GM12878 (cell line): ENCODE results near the gene RAPGEF3. TPM values are rescaled to one million over a fixed set of nuclear protein-coding genes. Genes with fewer than 3 reads are reported as not detected.

Experiments
- ATAC-seq: fragments of 200-7000 bp; cut with Tn5 transposase; 3 replicates; pipeline ENCODE4 v1.9.1; 2020; ENCODE audit warnings: mild to moderate bottlenecking, moderate library complexity
- BruUV-seq: library from RNA; stranded (reverse); fragments of 400-500 nt; replicated peaks from 2 replicates; lab custom pipeline; 2021; lab: Mats Ljungman, UMichigan
- CTCF ChIA-PET: fragments of 300-600 bp; sonication (Branson Sonifier 250); formaldehyde crosslinking; extraction: SDS; loops from one replicate; lab custom pipeline; 2021; ENCODE audit warnings: inconsistent platforms; lab: Yijun Ruan, JAX
- POLR2A ChIA-PET: fragments of 350-600 bp; formaldehyde crosslinking; extraction: SDS; loops from one replicate; lab custom pipeline; 2021; ENCODE audit warnings: inconsistent platforms; lab: Charles Lee
- RAD21 ChIA-PET: fragments of 300-600 bp; sonication (Branson Sonifier 250); formaldehyde crosslinking; loops from one replicate; lab custom pipeline; 2023; ENCODE audit warnings: antibody characterized with exemption; ENCODE audit not compliant: unreplicated experiment; lab: Charles Lee
- SMC1A ChIA-PET: fragments of 300-600 bp; sonication (Branson Sonifier 250); formaldehyde crosslinking; loops from one replicate; lab custom pipeline; 2023; ENCODE audit not compliant: unreplicated experiment, uncharacterized antibody; lab: Charles Lee
- DNase-seq: peaks from one replicate; pipeline ENCODE4 v3.0.0-alpha.2; 2011; ENCODE audit warnings: low read depth, low spot score
- FAIRE-seq: peaks from 3 replicates; lab custom pipeline; 2011; peaks lifted over from hg19 to GRCh38; lab: Jason Lieb, UNC
- H2AFZ ChIP-seq: 2 replicates; pipeline ENCODE4 v1.6.0; 2011; ENCODE audit warnings: low read depth, low read length, control low read depth; ENCODE audit not compliant: control insufficient read depth
- H3K27ac ChIP-seq: 2 replicates; pipeline ENCODE4 v1.5.1; 2011; ENCODE audit warnings: control low read depth; ENCODE audit not compliant: control insufficient read depth, insufficient read depth
- H3K27me3 ChIP-seq, 2 experiments: replicated peaks in 1 of 2; 2 replicates each; pipeline versions ENCODE4 v1.6.0 to v1.6.1; 2011; ENCODE audit warnings: low read length in 1 of 2; ENCODE audit not compliant: control insufficient read depth in 2 of 2, insufficient read depth in 2 of 2
- H3K36me3 ChIP-seq, 2 experiments: 2 replicates each; pipeline ENCODE4 v1.5.1; 2011; ENCODE audit warnings: low read length in 1 of 2; ENCODE audit not compliant: control insufficient read depth in 2 of 2, insufficient read depth in 2 of 2
- H3K4me1 ChIP-seq: 2 replicates; pipeline ENCODE4 v1.6.1; 2011; ENCODE audit warnings: mild to moderate bottlenecking, low read length, moderate library complexity, mixed read lengths; ENCODE audit not compliant: control insufficient read depth, insufficient read depth
- H3K4me2 ChIP-seq: 2 replicates; pipeline ENCODE4 v1.6.0; 2011; ENCODE audit warnings: control low read depth; ENCODE audit not compliant: control insufficient read depth, insufficient read depth
- H3K4me3 ChIP-seq: fragments of 200-600 bp; sonication (generic); 2 replicates; pipeline ENCODE4 v1.5.1; 2016
- H3K79me2 ChIP-seq: 2 replicates; pipeline ENCODE4 v1.6.0; 2011; ENCODE audit warnings: low read length; ENCODE audit not compliant: control insufficient read depth, insufficient read depth
- H3K9ac ChIP-seq: 2 replicates; pipeline ENCODE4 v1.8.0; 2011; ENCODE audit warnings: low read length, control low read depth, mixed read lengths; ENCODE audit not compliant: control insufficient read depth, insufficient read depth
- H3K9me3 ChIP-seq: replicated peaks from 3 replicates; pipeline ENCODE4 v1.5.1; 2011; ENCODE audit warnings: mild to moderate bottlenecking, low read length; ENCODE audit not compliant: control insufficient read depth, insufficient read depth
- H4K20me1 ChIP-seq: 2 replicates; pipeline ENCODE4 v1.6.0; 2011; ENCODE audit not compliant: control insufficient read depth, insufficient read depth
- ATF3 ChIP-seq: IDR thresholded peaks from 2 replicates; pipeline ENCODE4 v1.6.1; 2011; ENCODE audit warnings: low read depth, mild to moderate bottlenecking, low read length, moderate library complexity, borderline replicate concordance; ENCODE audit errors: extremely low read depth
- BACH1 ChIP-seq: fragments of 450-650 bp; IDR thresholded peaks from 2 replicates; pipeline ENCODE4 v1.6.1; 2017; ENCODE audit warnings: mild to moderate bottlenecking, borderline replicate concordance
- BCL11A ChIP-seq: IDR thresholded peaks from 2 replicates; pipeline ENCODE4 v1.6.1; 2011; ENCODE audit warnings: low read depth, low read length
- CBX5 ChIP-seq: sonication (generic); IDR thresholded peaks from 2 replicates; pipeline ENCODE4 v1.6.1; 2016; ENCODE audit warnings: low read depth, moderate library complexity, mild to moderate bottlenecking, inconsistent platforms
- EGR1 ChIP-seq, 2 experiments: IDR thresholded peaks; 1 replicate in 1 of 2; 2 replicates in 1 of 2; pipeline ENCODE4 v1.6.1; 2011 to 2012; ENCODE audit warnings: low read depth in 2 of 2, low read length in 2 of 2, borderline replicate concordance in 1 of 2, mild to moderate bottlenecking in 1 of 2, moderate library complexity in 1 of 2
- EP300 ChIP-seq, 2 experiments: fragments of 150-350 bp in 1 of 2; IDR thresholded peaks; 2 replicates each; pipeline ENCODE4 v1.6.1; 2011 to 2012; ENCODE audit warnings: low read depth in 2 of 2, low read length in 2 of 2, borderline replicate concordance in 1 of 2, improper control_type of control experiment in 1 of 2, inconsistent platforms in 1 of 2; ENCODE audit not compliant: control insufficient read depth in 1 of 2
- ETV6 ChIP-seq, 2 experiments: fragments of 450-650 bp in 1 of 2; IDR thresholded peaks in 1 of 2; conservative IDR thresholded peaks in 1 of 2; 2 replicates each; pipeline ENCODE4 v1.6.1; 2014; ENCODE audit warnings: antibody characterized with exemption in 1 of 2, borderline replicate concordance in 1 of 2, low read depth in 1 of 2, mild to moderate bottlenecking in 1 of 2, moderate library complexity in 1 of 2
- LARP7 ChIP-seq: fragments of 450-650 bp; IDR thresholded peaks from 2 replicates; pipeline ENCODE4 v1.6.1; 2017; ENCODE audit warnings: mild to moderate bottlenecking
- NFXL1 ChIP-seq: fragments of 450-650 bp; IDR thresholded peaks from 2 replicates; pipeline ENCODE4 v1.6.1; 2017; ENCODE audit warnings: antibody characterized with exemption, mild to moderate bottlenecking, borderline replicate concordance
- NFYA ChIP-seq: IDR thresholded peaks from 2 replicates; pipeline ENCODE4 v1.6.1; 2011; ENCODE audit warnings: low read depth, mild to moderate bottlenecking, low read length, improper control_type of control experiment, borderline replicate concordance
- PKNOX1 ChIP-seq: fragments of 450-650 bp; IDR thresholded peaks from 2 replicates; pipeline ENCODE4 v1.6.1; 2016; ENCODE audit warnings: mild to moderate bottlenecking
- RFX5 ChIP-seq: IDR thresholded peaks from 2 replicates; pipeline ENCODE4 v1.6.1; 2011; ENCODE audit warnings: low read depth, low read length, improper control_type of control experiment
- SMAD1 ChIP-seq: fragments of 450-650 bp; IDR thresholded peaks from 2 replicates; pipeline ENCODE4 v1.6.1; 2018; ENCODE audit warnings: mild to moderate bottlenecking, low read depth; ENCODE audit not compliant: partially characterized antibody
- SREBF1 ChIP-seq: IDR thresholded peaks from 2 replicates; pipeline ENCODE4 v1.6.1; 2012; ENCODE audit warnings: mild to moderate bottlenecking, low read length
- SUZ12 ChIP-seq: fragments of 200-600 bp; sonication (generic); IDR thresholded peaks from one replicate; pipeline ENCODE4 v1.6.1; 2018; ENCODE audit warnings: antibody characterized with exemption, mild to moderate bottlenecking; ENCODE audit not compliant: unreplicated experiment
- TCF7 ChIP-seq: IDR thresholded peaks from 2 replicates; pipeline ENCODE4 v1.6.1; 2014; ENCODE audit warnings: antibody characterized with exemption, borderline replicate concordance
- YY1 ChIP-seq: IDR thresholded peaks from 2 replicates; pipeline ENCODE4 v1.6.1; 2011; ENCODE audit warnings: low read depth, mild to moderate bottlenecking, low read length
- ZNF274 ChIP-seq: IDR thresholded peaks from one replicate; pipeline ENCODE4 v1.8.0; 2011; ENCODE audit not compliant: insufficient read length, insufficient read depth
- WGBS: methylation state at CpG from one replicate; pipeline ENCODE4 v1.1.6; 2016; ENCODE audit warnings: low lambda C conversion rate; ENCODE audit not compliant: insufficient replicate concordance, insufficient coverage; ENCODE audit errors: missing lambda C conversion rate; 5-methylcytosine and 5-hydroxymethylcytosine counted together
- in situ Hi-C: fragments of 300-500 bp; cut with MboI; formaldehyde crosslinking; loops from 9 replicates; pipeline ENCODE4 v1.14.3; 2018; ENCODE audit warnings: mixed read lengths
- intact Hi-C: fragments of 100-400 bp; cut with micrococcal nuclease; formaldehyde crosslinking; loops from one replicate; pipeline ENCODE4 v1.14.2; 2022; ENCODE audit not compliant: unreplicated experiment
- polyA plus RNA-seq, 11 experiments: library from polyadenylated mRNA; depleted of rRNA in 4 of 11; unstranded in 6 of 11; stranded (reverse) in 5 of 11; fragments of >200 nt; fragmentation: Nextera tagmentation in 4 of 11; fragmentation: Illumina TruSeq in 1 of 11; extraction: Ambion mirVana in 4 of 11; extraction: Trizol in 1 of 11; gene quantifications; 1 replicate in 1 of 11; 2 replicates in 10 of 11; pipeline versions ENCODE4 v1.2.1 to v1.2.3, GENCODE V29; 2011 to 2016; ENCODE audit warnings: inconsistent platforms in 2 of 11, missing spikeins in 2 of 11, low read depth in 1 of 11
- total RNA-seq, 4 experiments: library from RNA; depleted of rRNA in 3 of 4; stranded (reverse); fragments of >200 nt in 3 of 4; fragmentation: Illumina TruSeq in 1 of 4; extraction: Trizol in 1 of 4; gene quantifications; 2 replicates each; pipeline versions ENCODE4 v1.2.1 to v1.2.3, GENCODE V29; 2013 to 2021
- TF ChIP-seq, protein P1 (sequence below): IDR thresholded peaks from 2 replicates; pipeline ENCODE4 v1.6.1; 2012; ENCODE audit warnings: low read depth, low read length, improper control_type of control experiment
- TF ChIP-seq, protein P2 (sequence below): IDR thresholded peaks from 2 replicates; pipeline ENCODE4 v1.6.1; 2011; ENCODE audit warnings: borderline replicate concordance, low read depth, mild to moderate bottlenecking, moderate library complexity, mixed read lengths, low read length; ENCODE audit not compliant: insufficient read depth; ENCODE audit errors: extremely low read length

Gene RAPGEF3
- total and polyA plus RNA-seq, 10 of the 15 experiments (the other 5 are each of a cell fraction or from before 2014, with no cell fraction given) = 0.02 to 0.92 (median 0.31) TPM; not detected in 2

- TF ChIP-seq PKNOX1 = no peak
- TF ChIP-seq BACH1 = no peak
- no peak for TF ChIP-seq CBX5
- TF ChIP-seq YY1 = no peak
- TF ChIP-seq ZNF274 = no peak
Observed at GRCh38 chr12:47717046-47717442, 41.6 kb downstream of the RAPGEF3 start (continued).

DNA sequence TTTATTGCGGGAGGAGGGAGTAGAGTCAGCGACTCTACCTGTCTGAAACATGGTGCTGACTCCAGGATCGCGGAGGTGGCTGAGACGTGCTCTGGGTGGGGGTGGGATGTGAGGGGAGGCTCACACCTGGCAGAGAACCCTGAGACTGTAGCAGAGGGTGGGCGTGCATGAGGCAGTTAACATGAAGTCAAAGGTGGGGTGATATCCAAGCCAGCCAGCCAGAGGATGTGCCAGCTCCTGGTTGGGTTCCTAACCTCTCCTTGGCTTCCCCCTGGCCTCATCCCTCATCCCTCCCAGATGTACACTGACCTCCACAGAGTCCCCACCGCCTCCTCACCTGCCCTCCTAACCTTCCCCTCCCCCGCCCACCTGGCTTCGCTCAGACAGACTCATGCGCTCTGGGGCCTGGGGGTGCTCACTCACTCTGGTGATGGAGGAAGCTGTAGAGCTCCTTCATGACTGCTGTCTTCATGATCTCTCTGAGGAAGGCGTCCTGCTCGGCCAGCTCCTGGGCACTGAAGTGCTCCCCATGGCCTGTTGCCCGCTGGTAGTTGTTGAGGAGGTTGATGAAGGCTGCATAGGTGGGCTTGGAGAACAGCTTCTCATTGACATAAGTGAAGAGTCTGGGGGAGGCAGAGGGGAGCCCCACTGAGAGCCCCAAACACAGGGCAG, 42.7 kb downstream of the RAPGEF3 start:
- Histone ChIP-seq H3K27ac (no peak overlapping the region), H4K20me1 (no peaks in the 10 kb centered on the region), H3K4me3 (no peak overlapping the region), H3K9ac (no peak overlapping the region), H3K27me3 (no peaks in the 10 kb centered on the region), H2AFZ (no peak overlapping the region), H3K9me3 (no peaks in the 10 kb centered on the region), H3K4me1 (no peaks in the 10 kb centered on the region), H3K79me2 (no peaks in the 10 kb centered on the region), H3K4me2 (no peak overlapping the region), H3K36me3 (no peaks in the 10 kb centered on the region)
- FAIRE-seq (no peak), ATAC-seq (no peak), DNase-seq (no peak)
- intact Hi-C loops (loop anchor here (1.0 to 5.0 kb wide), 6 partner anchors 26 to 451 kb away; no protein-coding TSS in a partner anchor), in situ Hi-C loops (no loop called here)
- ChIA-PET RAD21 (interaction anchor here (1.0 to 5.6 kb wide), 8 partner anchors 10 to 122 kb away, joined by 3 to 60 read pairs (median 14); partner anchors contain the start of genes ENDOU and SLC48A1), SMC1A (interaction anchor here (1.1 to 10.8 kb wide), 14 partner anchors 8 to 124 kb away, joined by 3 to 129 read pairs (median 5); partner anchors contain the start of genes ENDOU and RAPGEF3), POLR2A (no interaction called here), CTCF (interaction anchor here (0.9 to 8.1 kb wide), 18 partner anchors 8 to 684 kb away, joined by 4 to 151 read pairs (median 10); partner anchors contain the start of genes ENDOU, RAPGEF3 and RPAP3)
- no TSS peak for BruUV-seq
- WGBS = 87% methylated on average over 13 of the region's 13 CpGs
- TF ChIP-seq, protein P1, sequence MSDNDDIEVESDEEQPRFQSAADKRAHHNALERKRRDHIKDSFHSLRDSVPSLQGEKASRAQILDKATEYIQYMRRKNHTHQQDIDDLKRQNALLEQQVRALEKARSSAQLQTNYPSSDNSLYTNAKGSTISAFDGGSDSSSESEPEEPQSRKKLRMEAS = no peak
- TF ChIP-seq ATF3 (no peak), NFXL1 (no peak), ETV6 (conservative IDR thresholded peaks at IDR 0.05 in 1 of 2, IDR thresholded peaks at IDR 0.05 in 1 of 2; ENCODE audit: borderline replicate concordance in 1 of 2, low read depth in 1 of 2) (no peak), EGR1 (IDR thresholded peaks at IDR 0.05; ENCODE audit: borderline replicate concordance in 1 of 2, low read depth in 2 of 2, low read length in 2 of 2) (no peak), SUZ12 (no peak), SREBF1 (no peak), EP300 (IDR thresholded peaks at IDR 0.05; ENCODE audit: borderline replicate concordance in 1 of 2, control insufficient read depth in 1 of 2, low read depth in 2 of 2, low read length in 2 of 2) (no peak), LARP7 (no peak), BCL11A (no peak), NFYA (no peak), TCF7 (no peak), SMAD1 (no peak), RFX5 (no peak)
- TF ChIP-seq, protein P2, sequence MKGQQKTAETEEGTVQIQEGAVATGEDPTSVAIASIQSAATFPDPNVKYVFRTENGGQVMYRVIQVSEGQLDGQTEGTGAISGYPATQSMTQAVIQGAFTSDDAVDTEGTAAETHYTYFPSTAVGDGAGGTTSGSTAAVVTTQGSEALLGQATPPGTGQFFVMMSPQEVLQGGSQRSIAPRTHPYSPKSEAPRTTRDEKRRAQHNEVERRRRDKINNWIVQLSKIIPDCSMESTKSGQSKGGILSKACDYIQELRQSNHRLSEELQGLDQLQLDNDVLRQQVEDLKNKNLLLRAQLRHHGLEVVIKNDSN = no peak
